Neutrophil (primary cell): ENCODE data around the gene FAAP20.

Source experiments
- H3K27ac ChIP-seq: fragments of 200-600 bp; sonication (generic); 2 replicates; pipeline ENCODE4 v1.5.1; 2016; ENCODE audit warnings: mild to moderate bottlenecking, moderate library complexity
- H3K27me3 ChIP-seq: fragments of 200-600 bp; sonication (generic); 2 replicates; pipeline ENCODE4 v1.6.0; 2016; ENCODE audit warnings: mild to moderate bottlenecking
- H3K36me3 ChIP-seq: fragments of 200-600 bp; sonication (generic); 2 replicates; pipeline ENCODE4 v1.5.1; 2017
- H3K4me1 ChIP-seq, 2 experiments: fragments of 200-600 bp in 1 of 2; sonication (generic) in 1 of 2; 1 replicate in 1 of 2; 2 replicates in 1 of 2; pipeline versions ENCODE4 v1.5.1 to v1.6.1; 2013 to 2016; ENCODE audit warnings: low read depth in 1 of 2, low read length in 1 of 2, mild to moderate bottlenecking in 1 of 2, moderate library complexity in 1 of 2; ENCODE audit not compliant: control insufficient read depth in 1 of 2, insufficient read depth in 1 of 2
- H3K4me3 ChIP-seq, 2 experiments: fragments of 200-600 bp in 1 of 2; sonication (generic) in 1 of 2; 1 replicate in 1 of 2; 2 replicates in 1 of 2; pipeline ENCODE4 v1.5.1; 2013 to 2016; ENCODE audit warnings: low read depth in 1 of 2, low read length in 1 of 2, mild to moderate bottlenecking in 1 of 2, moderate library complexity in 1 of 2
- H3K9me3 ChIP-seq: fragments of 200-600 bp; sonication (generic); 2 replicates; pipeline ENCODE4 v1.5.1; 2016
- CTCF ChIP-seq: fragments of 200-600 bp; sonication (generic); IDR thresholded peaks from 2 replicates; pipeline ENCODE4 v1.5.1; 2016; ENCODE audit warnings: antibody characterized with exemption

Gene FAAP20

GRCh38 chr1:2202843-2203601, 8.4 kb upstream of the FAAP20 start:
- Histone ChIP-seq H3K27me3 (peaks cover 58% of the 10 kb centered on the region), H3K4me1 (peaks cover 10 to 26% of the 10 kb centered on the region in 2 experiments), H3K4me3 (no peak overlapping the region), H3K27ac (no peak overlapping the region), H3K9me3 (no peaks in the 10 kb centered on the region), H3K36me3 (no peaks in the 10 kb centered on the region)
- no peak for TF ChIP-seq CTCF

DNA sequence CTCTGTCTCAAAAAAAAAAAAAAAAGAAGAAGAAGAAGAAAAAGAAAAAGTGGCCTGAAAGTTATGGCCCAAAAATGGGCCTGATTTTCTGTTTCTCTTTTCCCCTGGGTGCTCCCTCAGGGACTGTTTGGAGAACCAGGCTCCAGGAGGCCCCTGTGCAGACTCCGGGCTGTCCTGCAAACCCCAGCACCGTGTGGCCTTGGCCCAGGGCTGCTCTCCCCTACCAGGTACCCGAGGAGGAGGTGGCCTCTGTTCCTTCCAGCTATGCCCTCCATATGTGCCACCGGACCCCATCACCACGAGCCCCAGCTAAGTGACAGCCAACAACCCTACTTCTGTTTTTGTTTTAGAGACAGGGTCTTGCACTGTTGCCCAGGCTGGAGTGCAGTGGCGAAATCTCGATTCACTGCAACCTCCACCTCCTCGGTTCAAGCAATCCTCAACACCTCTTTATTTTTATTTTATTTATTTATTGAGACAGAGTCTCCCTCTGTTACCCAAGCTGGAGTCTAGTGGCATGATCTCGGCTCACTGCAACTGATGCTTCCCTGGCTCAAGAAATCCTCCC, 7.5 kb upstream of the FAAP20 start:
- Histone ChIP-seq H3K27me3 (peaks cover 52% of the 10 kb centered on the region), H3K36me3 (no peaks in the 10 kb centered on the region), H3K4me3 (no peak overlapping the region), H3K4me1 (peaks cover 10 to 26% of the 10 kb centered on the region in 2 experiments), H3K9me3 (no peaks in the 10 kb centered on the region), H3K27ac (no peak overlapping the region)
- TF ChIP-seq CTCF = no peak

DNA sequence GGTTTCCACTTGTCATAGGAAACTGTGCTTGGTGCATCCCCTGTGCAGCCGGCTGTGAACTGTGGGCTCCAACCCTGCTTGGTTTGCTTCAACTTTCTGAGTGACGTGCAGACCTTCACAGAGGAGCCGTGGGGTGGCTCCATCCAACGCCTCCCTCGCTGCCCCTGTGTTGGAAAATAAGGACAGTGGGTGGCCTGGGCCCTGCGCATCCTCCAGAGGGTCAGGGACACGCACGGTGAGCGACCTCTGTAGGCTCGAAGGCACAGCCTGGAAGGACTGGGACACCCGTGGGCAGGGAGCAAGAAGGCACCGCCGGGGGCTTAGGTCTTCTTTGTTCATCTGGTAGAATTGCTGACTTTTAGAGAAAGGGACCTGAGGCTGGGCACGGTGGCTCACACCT, 6.5 kb upstream of the FAAP20 start:
- no peak for TF ChIP-seq CTCF
- Histone ChIP-seq H3K27me3 (peaks cover 42% of the 10 kb centered on the region), H3K27ac (no peak overlapping the region), H3K4me1 (peaks cover 10 to 26% of the 10 kb centered on the region in 2 experiments), H3K9me3 (no peaks in the 10 kb centered on the region), H3K36me3 (no peaks in the 10 kb centered on the region), H3K4me3 (no peak overlapping the region)

- no peaks in the 10 kb centered on the region for H3K36me3 ChIP-seq
Observed at GRCh38 chr1:2200308-2200943, 5.9 kb upstream of the FAAP20 start.

More at GRCh38 chr1:2200308-2200943, 5.9 kb upstream of the FAAP20 start:
- Histone ChIP-seq H3K27me3 (peaks cover 35% of the 10 kb centered on the region), H3K4me1 (peaks cover 5 to 22% of the 10 kb centered on the region in 2 experiments), H3K27ac (no peak overlapping the region), H3K9me3 (no peaks in the 10 kb centered on the region), H3K4me3 (no peak overlapping the region)
- no peak for TF ChIP-seq CTCF
